ENCODE measurements around the gene ELAVL3.
"Not testable (repeated sequence)": the region's sequence is repeated elsewhere in the genome, so short reads cannot be mapped to it uniquely, and the experiment has no call there.

Gene ELAVL3

GRCh38 chr19:11486661-11487503 is 6.0 kb upstream of the ELAVL3 start:
- DNase-seq = no peak

- DNase-seq = no peak
Measured at GRCh38 chr19:11485245-11485837, 4.5 kb upstream of the ELAVL3 start.

- DNase-seq = no peak
Measured at GRCh38 chr19:11483366-11484111, 2.7 kb upstream of the ELAVL3 start.

- peak; percentile 94 for DNase-seq
Measured at GRCh38 chr19:11482384-11483050, 1.7 kb upstream of the ELAVL3 start.

GRCh38 chr19:11481534-11482383 is 913 bp upstream of the ELAVL3 start:
- DNase-seq = peak; percentile 95

- DNase-seq = no peak
Measured at GRCh38 chr19:11479898-11480714, 740 bp downstream of the ELAVL3 start.

- DNase-seq = peak; percentile 74
Measured at GRCh38 chr19:11479090-11479897, 1.6 kb downstream of the ELAVL3 start.

GRCh38 chr19:11478167-11479089 is 2.4 kb downstream of the ELAVL3 start:
- peak; percentile 81 for DNase-seq

- DNase-seq = no peak
Measured at GRCh38 chr19:11475861-11476260, 5.0 kb downstream of the ELAVL3 start.

GRCh38 chr19:11475343-11475742 is 5.5 kb downstream of the ELAVL3 start:
- not testable (repeated sequence) for DNase-seq

- no peak for DNase-seq
Measured at GRCh38 chr19:11473725-11474124, 7.1 kb downstream of the ELAVL3 start.

- not testable (repeated sequence) for DNase-seq
Measured at GRCh38 chr19:11468266-11468845, 12.5 kb downstream of the ELAVL3 start.

GRCh38 chr19:11465600-11465999 is 15.2 kb downstream of the ELAVL3 start:
- DNase-seq = no peak

- DNase-seq = no peak
Measured at GRCh38 chr19:11464333-11465265, 16.2 kb downstream of the ELAVL3 start.

GRCh38 chr19:11463391-11463790 is 17.5 kb downstream of the ELAVL3 start:
- no peak for DNase-seq

- DNase-seq = no peak
Measured at GRCh38 chr19:11461453-11461852, 19.4 kb downstream of the ELAVL3 start.

GRCh38 chr19:11460207-11460606 is 20.6 kb downstream of the ELAVL3 start:
- no peak for DNase-seq

GRCh38 chr19:11458912-11459311 is 21.9 kb downstream of the ELAVL3 start:
- not testable (repeated sequence) for DNase-seq

Data from hematopoietic multipotent progenitor cell treated with erythropoietin and hydrocortisone succinate and interleukin-3 and kit ligand, for 4 days (in vitro differentiated cells).